Endodermal cell (in vitro differentiated cells): Measurements from ENCODE around the gene EPSTI1. TPM values are rescaled to one million over a fixed set of nuclear protein-coding genes. Genes with fewer than 3 reads are reported as not detected.

Source experiments
- DNase-seq: peaks from one replicate; pipeline ENCODE4 v3.0.0-alpha.2; 2017
- H3K27ac ChIP-seq: 2 replicates; pipeline ENCODE4 v1.5.1; 2013; ENCODE audit warnings: mild to moderate bottlenecking, low read depth, low read length, moderate library complexity
- H3K27me3 ChIP-seq: 2 replicates; pipeline ENCODE4 v1.6.1; 2013; ENCODE audit warnings: mild to moderate bottlenecking, low read length, moderate library complexity; ENCODE audit not compliant: insufficient read depth, control insufficient read depth, poor library complexity, severe bottlenecking
- H3K36me3 ChIP-seq: 2 replicates; pipeline ENCODE4 v1.7.0; 2013; ENCODE audit warnings: mild to moderate bottlenecking, low read length, moderate library complexity; ENCODE audit not compliant: control insufficient read depth, insufficient read depth
- H3K4me1 ChIP-seq: one replicate; pipeline ENCODE4 v1.7.0; 2013; ENCODE audit warnings: low read length; ENCODE audit not compliant: control insufficient read depth, insufficient read depth
- H3K4me3 ChIP-seq: 2 replicates; pipeline ENCODE4 v1.5.1; 2013; ENCODE audit warnings: mild to moderate bottlenecking, low read length, moderate library complexity
- H3K9ac ChIP-seq: 2 replicates; pipeline ENCODE4 v1.6.1; 2013; ENCODE audit warnings: mild to moderate bottlenecking, low read length, moderate library complexity; ENCODE audit not compliant: poor library complexity, severe bottlenecking; ENCODE audit errors: extremely low read depth
- H3K9me3 ChIP-seq: 2 replicates; pipeline ENCODE4 v1.6.1; 2013; ENCODE audit warnings: mild to moderate bottlenecking, low read length, moderate library complexity; ENCODE audit not compliant: control insufficient read depth
- H3K27ac Mint-ChIP-seq: 2 replicates; pipeline ENCODE4 v1.8.0; 2020; ENCODE audit warnings: mixed read lengths
- H3K27me3 Mint-ChIP-seq: 2 replicates; pipeline ENCODE4 v1.8.0; 2021; ENCODE audit warnings: mild to moderate bottlenecking, mixed read lengths; ENCODE audit not compliant: insufficient read depth
- H3K36me3 Mint-ChIP-seq: 2 replicates; pipeline ENCODE4 v1.8.0; 2020; ENCODE audit warnings: low read depth, mixed read lengths
- H3K4me1 Mint-ChIP-seq: 2 replicates; pipeline ENCODE4 v1.8.0; 2020; ENCODE audit warnings: mixed read lengths
- H3K4me3 Mint-ChIP-seq: 2 replicates; pipeline ENCODE4 v1.8.0; 2020; ENCODE audit warnings: mild to moderate bottlenecking, moderate library complexity, mixed read lengths
- H3K9me3 Mint-ChIP-seq: 2 replicates; pipeline ENCODE4 v1.8.0; 2020; ENCODE audit warnings: mild to moderate bottlenecking, mixed read lengths
- WGBS, 2 experiments: methylation state at CpG; one replicate each; pipeline versions ENCODE4 v1.1.5 to v1.1.7; 2013; ENCODE audit warnings: missing lambda C conversion rate in 2 of 2, mixed read lengths in 1 of 2; ENCODE audit not compliant: insufficient coverage in 1 of 2, insufficient read length in 1 of 2; 5-methylcytosine and 5-hydroxymethylcytosine counted together
- total RNA-seq, 2 donors: library from RNA; stranded (reverse); fragmentation: NEBNext Ultra II Directional in 1 of 2; extraction: Animal tissue kit (Norgen Biotek cat#: 25700) in 1 of 2; gene quantifications; 2 replicates in 1 of 2; 3 replicates in 1 of 2; pipeline ENCODE4 v1.2.1, GENCODE V29; 2021
- TF ChIP-seq, protein P1 (sequence below): fragments of 200-600 bp; sonication (generic); conservative IDR thresholded peaks from 2 replicates; pipeline ENCODE4 v1.5.0; 2021; ENCODE audit warnings: antibody characterized with exemption, mild to moderate bottlenecking

Gene EPSTI1
- total RNA-seq, 2 donors from 2014 or later = 33.8 to 101 TPM

DNA sequence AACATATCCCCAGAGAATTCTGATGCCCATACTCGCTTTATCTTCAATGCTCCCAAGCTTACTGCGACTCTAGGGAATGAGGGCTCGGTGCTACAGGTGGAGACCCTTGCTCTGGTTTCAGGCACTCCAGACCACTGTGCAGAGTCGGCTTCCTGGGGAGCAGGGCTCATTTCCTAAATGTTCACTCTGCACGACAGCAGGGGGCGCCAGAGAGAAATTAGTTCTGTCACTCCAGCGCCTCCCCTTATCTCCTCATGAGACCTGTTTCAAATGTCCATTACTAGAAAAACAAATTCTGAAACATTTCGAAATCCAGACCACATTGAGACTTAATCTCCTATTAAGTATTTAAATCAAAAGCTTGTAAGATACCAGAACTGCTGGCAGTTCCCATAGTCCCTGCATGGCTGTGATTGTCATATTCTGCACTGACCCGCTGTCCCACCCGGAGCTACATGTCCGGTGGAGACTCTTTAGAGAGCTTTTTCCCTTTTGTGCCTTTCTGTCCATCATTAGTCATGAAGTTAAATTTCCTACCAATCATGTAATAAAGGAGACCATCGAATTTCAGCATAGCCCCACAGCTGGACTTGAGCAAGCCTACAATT is 22.4 kb downstream of the EPSTI1 start:
- H3K27ac ChIP-seq = no peak overlapping the region
- Mint-ChIP-seq H3K27me3 (no peaks in the 10 kb centered on the region), H3K4me3 (no peak overlapping the region), H3K27ac (peak overlapping the region; percentile 48), H3K36me3 (peaks cover 17% of the 10 kb centered on the region), H3K9me3 (peaks cover 3% of the 10 kb centered on the region), H3K4me1 (peaks cover 48% of the 10 kb centered on the region)
- H3K36me3 ChIP-seq = peaks cover 68% of the 10 kb centered on the region
- TF ChIP-seq, protein P1, sequence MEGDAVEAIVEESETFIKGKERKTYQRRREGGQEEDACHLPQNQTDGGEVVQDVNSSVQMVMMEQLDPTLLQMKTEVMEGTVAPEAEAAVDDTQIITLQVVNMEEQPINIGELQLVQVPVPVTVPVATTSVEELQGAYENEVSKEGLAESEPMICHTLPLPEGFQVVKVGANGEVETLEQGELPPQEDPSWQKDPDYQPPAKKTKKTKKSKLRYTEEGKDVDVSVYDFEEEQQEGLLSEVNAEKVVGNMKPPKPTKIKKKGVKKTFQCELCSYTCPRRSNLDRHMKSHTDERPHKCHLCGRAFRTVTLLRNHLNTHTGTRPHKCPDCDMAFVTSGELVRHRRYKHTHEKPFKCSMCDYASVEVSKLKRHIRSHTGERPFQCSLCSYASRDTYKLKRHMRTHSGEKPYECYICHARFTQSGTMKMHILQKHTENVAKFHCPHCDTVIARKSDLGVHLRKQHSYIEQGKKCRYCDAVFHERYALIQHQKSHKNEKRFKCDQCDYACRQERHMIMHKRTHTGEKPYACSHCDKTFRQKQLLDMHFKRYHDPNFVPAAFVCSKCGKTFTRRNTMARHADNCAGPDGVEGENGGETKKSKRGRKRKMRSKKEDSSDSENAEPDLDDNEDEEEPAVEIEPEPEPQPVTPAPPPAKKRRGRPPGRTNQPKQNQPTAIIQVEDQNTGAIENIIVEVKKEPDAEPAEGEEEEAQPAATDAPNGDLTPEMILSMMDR = peak; percentile 90
- peak; percentile 94 for DNase-seq
- 47 to 48% methylated on average over 8 to 12 of the region's 12 CpGs for WGBS, 2 experiments
- H3K9me3 ChIP-seq = peaks cover 9% of the 10 kb centered on the region
- no peak overlapping the region for H3K4me3 ChIP-seq
- H3K9ac ChIP-seq = no peak overlapping the region
- H3K4me1 ChIP-seq = peaks cover 35% of the 10 kb centered on the region
- no peaks in the 10 kb centered on the region for H3K27me3 ChIP-seq

DNA sequence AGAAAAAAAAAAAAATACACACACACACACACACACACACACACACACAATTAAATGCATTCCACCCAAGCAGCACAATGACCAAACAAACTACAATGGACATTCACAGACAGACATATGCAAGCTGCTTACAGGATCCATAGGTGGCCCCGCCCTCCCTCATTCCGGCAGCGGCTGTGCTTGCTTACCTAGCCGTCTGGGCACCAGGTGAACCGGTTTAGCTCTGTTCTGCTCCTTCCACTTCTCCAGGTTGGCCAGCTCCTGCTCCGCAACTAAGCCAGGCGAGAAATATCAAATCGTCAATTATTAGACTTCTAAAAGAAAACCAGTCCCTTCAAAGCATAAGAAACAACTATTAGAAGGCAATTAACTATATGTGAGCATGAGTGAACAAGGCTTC is 23.1 kb downstream of the EPSTI1 start:
- H3K9me3 ChIP-seq = peaks cover 8% of the 10 kb centered on the region
- peaks cover 35% of the 10 kb centered on the region for H3K4me1 ChIP-seq
- H3K9me3 Mint-ChIP-seq = peaks cover 3% of the 10 kb centered on the region
- H3K36me3 ChIP-seq = peaks cover 74% of the 10 kb centered on the region
- no peak overlapping the region for H3K27ac ChIP-seq
- no peaks in the 10 kb centered on the region for H3K27me3 ChIP-seq
- H3K27ac Mint-ChIP-seq = no peak overlapping the region
- H3K4me3 ChIP-seq = no peak overlapping the region
- TF ChIP-seq, protein P1 = no peak
- H3K4me3 Mint-ChIP-seq = no peak overlapping the region
- H3K27me3 Mint-ChIP-seq = no peaks in the 10 kb centered on the region
- H3K4me1 Mint-ChIP-seq = peaks cover 48% of the 10 kb centered on the region
- DNase-seq = peak; percentile 77
- peaks cover 16% of the 10 kb centered on the region for H3K36me3 Mint-ChIP-seq
- WGBS, 2 experiments = 85 to 93% methylated on average over 6 to 8 of the region's 8 CpGs
- no peak overlapping the region for H3K9ac ChIP-seq

DNA sequence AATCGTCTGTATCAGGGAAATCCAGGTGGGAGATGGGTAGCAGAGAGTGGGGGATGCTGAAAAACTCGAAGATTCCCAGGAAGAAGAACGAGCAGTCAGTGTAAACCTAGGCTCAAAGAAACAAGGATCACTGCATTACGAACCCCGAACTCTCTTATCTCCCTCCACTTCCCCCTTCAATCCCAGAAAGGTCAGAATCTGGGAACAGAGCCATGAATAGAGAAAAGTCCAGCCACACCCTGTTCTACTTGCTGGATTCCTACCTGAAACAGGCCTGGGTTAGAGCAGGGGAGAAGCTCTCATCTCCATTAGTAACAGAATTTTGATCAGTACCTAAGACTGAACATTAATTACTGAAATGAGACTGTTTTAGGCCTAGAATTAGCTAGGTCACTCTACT is 24.4 kb downstream of the EPSTI1 start:
- peaks cover 3% of the 10 kb centered on the region for H3K9me3 Mint-ChIP-seq
- H3K36me3 ChIP-seq = peaks cover 79% of the 10 kb centered on the region
- WGBS, 2 experiments = 88 to 94% methylated on average over 3 to 5 of the region's 5 CpGs
- TF ChIP-seq, protein P1 = no peak
- H3K4me1 ChIP-seq = peaks cover 29% of the 10 kb centered on the region
- H3K4me3 Mint-ChIP-seq = no peak overlapping the region
- no peak overlapping the region for H3K27ac ChIP-seq
- peaks cover 47% of the 10 kb centered on the region for H3K4me1 Mint-ChIP-seq
- H3K36me3 Mint-ChIP-seq = peaks cover 27% of the 10 kb centered on the region
- no peak overlapping the region for H3K27ac Mint-ChIP-seq
- H3K27me3 ChIP-seq = no peaks in the 10 kb centered on the region
- peak overlapping the region; percentile 13 for H3K4me3 ChIP-seq
- peaks cover 8% of the 10 kb centered on the region for H3K9me3 ChIP-seq
- H3K9ac ChIP-seq = no peak overlapping the region
- H3K27me3 Mint-ChIP-seq = no peaks in the 10 kb centered on the region
- DNase-seq = no peak
